MM.1S (cell line): ENCODE results near the gene RNGTT.

Experiments used
- DNase-seq: peaks from one replicate; pipeline ENCODE4 v3.0.0-alpha.2; 2015
- H2AFZ ChIP-seq: fragments of 300-600 bp; sonication (generic); 2 replicates; pipeline ENCODE4 v1.6.0; 2016; ENCODE audit warnings: antibody characterized with exemption, low read length
- H3F3A ChIP-seq: fragments of 300-600 bp; sonication (generic); 2 replicates; pipeline ENCODE4 v1.6.1; 2016; ENCODE audit warnings: mild to moderate bottlenecking, antibody characterized with exemption, low read length, moderate library complexity, mixed read lengths; ENCODE audit not compliant: insufficient read depth
- H3K27ac ChIP-seq: fragments of 300-600 bp; sonication (generic); 2 replicates; pipeline ENCODE4 v1.5.1; 2016; ENCODE audit warnings: mild to moderate bottlenecking, low read length
- H3K27me3 ChIP-seq: fragments of 300-600 bp; sonication (generic); replicated peaks from 2 replicates; pipeline ENCODE4 v1.6.0; 2016; ENCODE audit warnings: low read length; ENCODE audit not compliant: insufficient read depth
- H3K36me3 ChIP-seq: fragments of 300-600 bp; sonication (generic); replicated peaks from 2 replicates; pipeline ENCODE4 v1.6.1; 2016; ENCODE audit warnings: mild to moderate bottlenecking, low read length, mixed read lengths; ENCODE audit not compliant: insufficient read depth
- H3K4me1 ChIP-seq: fragments of 300-600 bp; sonication (generic); 2 replicates; pipeline ENCODE4 v1.6.1; 2016; ENCODE audit warnings: low read length, mixed read lengths
- H3K4me2 ChIP-seq: fragments of 300-600 bp; sonication (generic); 2 replicates; pipeline ENCODE4 v1.6.0; 2016; ENCODE audit warnings: low read depth, low read length
- H3K4me3 ChIP-seq: fragments of 300-600 bp; sonication (generic); 2 replicates; pipeline ENCODE4 v1.5.1; 2016; ENCODE audit warnings: low read length, mixed read lengths
- H3K79me2 ChIP-seq: fragments of 300-600 bp; sonication (generic); 2 replicates; pipeline ENCODE4 v1.6.1; 2016; ENCODE audit warnings: mixed run types, low read length, mixed read lengths
- H3K9ac ChIP-seq: fragments of 300-600 bp; sonication (generic); 2 replicates; pipeline ENCODE4 v1.6.1; 2016; ENCODE audit warnings: low read length, mixed read lengths
- H3K9me2 ChIP-seq: fragments of 300-600 bp; sonication (generic); replicated peaks from 2 replicates; pipeline ENCODE4 v1.6.1; 2016; ENCODE audit warnings: mild to moderate bottlenecking, low read length, mixed read lengths; ENCODE audit not compliant: insufficient read depth
- H3K9me3 ChIP-seq: fragments of 300-600 bp; sonication (generic); replicated peaks from 2 replicates; pipeline ENCODE4 v1.6.1; 2016; ENCODE audit warnings: mild to moderate bottlenecking, low read length, mixed read lengths; ENCODE audit not compliant: insufficient read depth
- H4K20me1 ChIP-seq: fragments of 300-600 bp; sonication (generic); 2 replicates; pipeline ENCODE4 v1.6.1; 2016; ENCODE audit warnings: mild to moderate bottlenecking, low read length, moderate library complexity, mixed read lengths; ENCODE audit not compliant: insufficient read depth
- CTCF ChIP-seq: fragments of 300-600 bp; sonication (generic); IDR thresholded peaks from 2 replicates; pipeline ENCODE4 v1.5.1; 2016; ENCODE audit warnings: antibody characterized with exemption, low read length, mixed read lengths
- EZH2 ChIP-seq: fragments of 300-600 bp; sonication (generic); optimal IDR thresholded peaks from 2 replicates; pipeline ENCODE3; 2017; ENCODE audit warnings: low read depth, mild to moderate bottlenecking, antibody characterized with exemption, low read length, mixed read lengths
- EZH2phosphoT487 ChIP-seq: fragments of 300-600 bp; sonication (generic); IDR thresholded peaks from 2 replicates; pipeline ENCODE4 v1.6.1; 2018; ENCODE audit warnings: antibody characterized with exemption, low read length

The RNGTT gene

GRCh38 chr6:88869263-88870020, 94.0 kb downstream of the RNGTT start:
- Histone ChIP-seq H3K4me1 (peaks cover 6% of the 10 kb centered on the region; the same call in 1 of the 2 replicates), H3K27ac (no peak overlapping the region), H2AFZ (no peak overlapping the region), H3K9me3 (no peaks in the 10 kb centered on the region), H3K36me3 (no peaks in the 10 kb centered on the region), H3K4me3 (no peak overlapping the region), H3K9ac (no peak overlapping the region), H3K4me2 (no peak overlapping the region), H3K27me3 (no peaks in the 10 kb centered on the region), H3K79me2 (0 out of 2 replicates have a peak, but pooled peaks cover 6% of the 10 kb centered on the region), H4K20me1 (no peaks in the 10 kb centered on the region), H3F3A (no peaks in the 10 kb centered on the region), H3K9me2 (no peaks in the 10 kb centered on the region)
- TF ChIP-seq EZH2 (no peak), CTCF (no peak), EZH2phosphoT487 (no peak)
- no peak for DNase-seq

GRCh38 chr6:88867841-88868731, 95.3 kb downstream of the RNGTT start:
- Histone ChIP-seq H3F3A (no peaks in the 10 kb centered on the region), H3K36me3 (peaks cover 2% of the 10 kb centered on the region; the same call in 1 of the 2 replicates), H3K9me2 (no peaks in the 10 kb centered on the region), H3K9ac (no peak overlapping the region), H3K4me1 (peaks cover 5% of the 10 kb centered on the region; the same call in 1 of the 2 replicates), H4K20me1 (no peaks in the 10 kb centered on the region), H2AFZ (no peak overlapping the region), H3K79me2 (0 out of 2 replicates have a peak, but pooled peaks cover 6% of the 10 kb centered on the region), H3K9me3 (no peaks in the 10 kb centered on the region), H3K4me2 (no peak overlapping the region), H3K27me3 (no peaks in the 10 kb centered on the region), H3K27ac (no peak overlapping the region), H3K4me3 (no peak overlapping the region)
- DNase-seq = no peak
- TF ChIP-seq EZH2 = no peak
- TF ChIP-seq CTCF = no peak
- no peak for TF ChIP-seq EZH2phosphoT487

- TF ChIP-seq EZH2phosphoT487 (no peak), CTCF (no peak), EZH2 (no peak)
- H3K27ac ChIP-seq = no peak overlapping the region
These were observed 96.6 kb downstream of the RNGTT start for GRCh38 chr6:88866856-88867255.

More at GRCh38 chr6:88866856-88867255, 96.6 kb downstream of the RNGTT start:
- Histone ChIP-seq H3F3A (no peaks in the 10 kb centered on the region), H3K4me1 (no peaks in the 10 kb centered on the region), H3K9ac (no peak overlapping the region), H3K4me2 (no peak overlapping the region), H3K9me2 (no peaks in the 10 kb centered on the region), H3K4me3 (no peak overlapping the region), H3K79me2 (0 out of 2 replicates have a peak, but pooled peaks cover 6% of the 10 kb centered on the region), H2AFZ (no peak overlapping the region), H3K36me3 (peaks cover 2% of the 10 kb centered on the region; the same call in 1 of the 2 replicates), H3K27me3 (no peaks in the 10 kb centered on the region), H4K20me1 (no peaks in the 10 kb centered on the region), H3K9me3 (no peaks in the 10 kb centered on the region)
- DNase-seq = no peak
